HG03439 (cell line): ENCODE data around the gene DYNLT1.
"Not testable (repeated sequence)": the region's sequence is repeated elsewhere in the genome, so short reads cannot be mapped to it uniquely, and the experiment has no call there.

Experiments used
- ATAC-seq: cut with Tn5 transposase; IDR thresholded peaks from one replicate; pipeline ENCODE4 v1.9.1; 2021; ENCODE audit warnings: mild to moderate bottlenecking, moderate library complexity; ENCODE audit not compliant: unreplicated experiment

Gene DYNLT1

GRCh38 chr6:158642097-158642601 lies 2.4 kb downstream of the DYNLT1 start:
- no peak for ATAC-seq

- no peak for ATAC-seq
Observed at GRCh38 chr6:158640519-158640918, 4.0 kb downstream of the DYNLT1 start.

- ATAC-seq, result no peak
Observed at GRCh38 chr6:158639056-158639455, 5.5 kb downstream of the DYNLT1 start.

- no peak for ATAC-seq
Observed at GRCh38 chr6:158638324-158638854, 6.2 kb downstream of the DYNLT1 start.

- ATAC-seq, result no peak
Observed at GRCh38 chr6:158636778-158637177, 7.8 kb downstream of the DYNLT1 start.

- ATAC-seq, result no peak
Observed at GRCh38 chr6:158635427-158636073, 9.0 kb downstream of the DYNLT1 start.

- no peak for ATAC-seq
Observed at GRCh38 chr6:158634695-158635426, 9.7 kb downstream of the DYNLT1 start.

GRCh38 chr6:158633127-158633526 lies 11.4 kb downstream of the DYNLT1 start:
- ATAC-seq, result no peak

GRCh38 chr6:158632538-158633119 lies 11.9 kb downstream of the DYNLT1 start:
- not testable (repeated sequence) for ATAC-seq

GRCh38 chr6:158631678-158632537 lies 12.6 kb downstream of the DYNLT1 start:
- ATAC-seq, result no peak

GRCh38 chr6:158630938-158631616 lies 13.5 kb downstream of the DYNLT1 start:
- no peak for ATAC-seq

GRCh38 chr6:158629367-158630221 lies 14.9 kb downstream of the DYNLT1 start:
- ATAC-seq, result no peak

GRCh38 chr6:158628542-158628941 lies 16.0 kb downstream of the DYNLT1 start:
- ATAC-seq, result no peak

- ATAC-seq, result no peak
Observed at GRCh38 chr6:158627940-158628211, 16.7 kb downstream of the DYNLT1 start.

GRCh38 chr6:158627168-158627939 lies 17.2 kb downstream of the DYNLT1 start:
- ATAC-seq, result no peak

- no peak for ATAC-seq
Observed at GRCh38 chr6:158626360-158627167, 18.0 kb downstream of the DYNLT1 start.

- ATAC-seq, result no peak
Observed at GRCh38 chr6:158625881-158626305, 18.6 kb downstream of the DYNLT1 start.
